HG03520 (cell line): ENCODE measurements around the gene PIN1.

Experiments
- ATAC-seq: cut with Tn5 transposase; IDR thresholded peaks from one replicate; pipeline ENCODE4 v1.9.1; 2021; ENCODE audit warnings: mild to moderate bottlenecking, moderate library complexity; ENCODE audit not compliant: unreplicated experiment

Gene PIN1

DNA sequence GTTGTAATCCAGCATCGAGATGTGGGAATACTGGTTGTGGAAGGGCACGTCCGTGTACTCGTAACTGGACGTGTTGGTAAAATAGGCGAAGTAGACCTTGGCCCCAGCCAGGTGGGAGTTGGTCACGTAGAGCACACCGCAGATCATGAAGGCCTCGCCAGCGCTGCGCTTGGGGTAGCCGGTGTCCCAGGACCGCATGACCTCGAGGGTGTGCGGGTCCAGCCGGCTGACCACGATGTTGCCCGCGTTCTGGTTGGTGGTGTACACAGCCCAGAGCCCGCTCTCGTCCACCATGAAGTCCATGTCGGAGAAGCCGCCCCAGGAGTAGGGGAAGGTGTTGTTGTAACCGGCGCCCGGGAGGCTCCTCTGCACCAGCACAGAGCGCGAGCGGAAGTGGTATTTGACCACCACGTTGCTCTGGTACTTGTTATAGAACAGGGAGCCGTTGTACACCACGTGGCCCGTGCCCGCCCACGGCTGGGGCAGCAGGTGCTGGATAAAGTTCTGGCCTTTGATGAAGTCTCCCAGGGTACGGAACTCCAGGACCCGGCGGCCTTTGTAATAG lies 19.2 kb downstream of the PIN1 start:
- no peak for ATAC-seq

GRCh38 chr19:9856609-9857008 lies 21.5 kb downstream of the PIN1 start:
- no peak for ATAC-seq

GRCh38 chr19:9857076-9857721 lies 22.1 kb downstream of the PIN1 start:
- no peak for ATAC-seq

- ATAC-seq, result no peak
These were observed 23.0 kb downstream of the PIN1 start for GRCh38 chr19:9857920-9858746.

DNA sequence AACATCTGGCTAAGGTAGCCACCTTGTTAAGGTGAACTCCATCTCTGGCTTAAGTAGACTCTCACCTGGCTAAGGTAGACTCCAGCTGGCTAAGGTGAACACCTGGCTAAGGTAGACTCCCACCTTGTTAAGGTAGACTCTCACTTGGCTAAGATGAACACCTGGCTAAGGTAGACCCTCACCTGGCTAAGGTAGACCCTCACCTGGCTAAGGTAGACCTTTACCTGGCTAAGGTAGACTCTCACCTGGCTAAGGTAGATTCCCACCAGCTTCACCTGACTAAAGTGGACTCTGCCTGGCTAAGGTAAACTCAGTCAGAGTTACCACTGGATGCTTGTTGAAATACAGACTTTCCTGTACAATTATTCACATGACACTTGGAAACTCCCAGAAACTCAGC lies 23.6 kb downstream of the PIN1 start:
- no peak for ATAC-seq

- no peak for ATAC-seq
These were observed 25.3 kb downstream of the PIN1 start for GRCh38 chr19:9860407-9860806.

GRCh38 chr19:9861503-9861902 lies 26.4 kb downstream of the PIN1 start:
- no peak for ATAC-seq

DNA sequence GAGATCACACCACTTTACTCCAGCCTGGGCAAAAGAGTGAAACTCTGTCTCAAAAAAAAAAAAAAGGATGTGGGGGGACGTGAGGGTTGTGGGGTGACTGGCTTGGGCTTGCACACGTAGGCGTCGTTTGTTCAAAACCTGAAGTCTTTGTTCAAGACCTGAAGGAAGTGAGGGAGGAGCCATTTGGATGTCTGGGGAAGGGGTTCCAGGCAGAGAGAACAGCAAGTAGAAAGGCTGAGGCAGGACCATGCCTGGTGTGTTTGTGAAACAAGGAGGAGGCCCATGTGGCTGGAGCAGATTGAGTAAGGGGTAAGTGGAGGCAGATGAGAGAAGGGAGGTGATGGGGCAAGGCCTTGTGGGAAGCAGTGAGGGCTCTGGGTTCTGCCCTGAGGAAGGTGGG lies 27.8 kb downstream of the PIN1 start:
- ATAC-seq, result no peak

GRCh38 chr19:9863759-9864158 lies 28.6 kb downstream of the PIN1 start:
- ATAC-seq, result no peak

DNA sequence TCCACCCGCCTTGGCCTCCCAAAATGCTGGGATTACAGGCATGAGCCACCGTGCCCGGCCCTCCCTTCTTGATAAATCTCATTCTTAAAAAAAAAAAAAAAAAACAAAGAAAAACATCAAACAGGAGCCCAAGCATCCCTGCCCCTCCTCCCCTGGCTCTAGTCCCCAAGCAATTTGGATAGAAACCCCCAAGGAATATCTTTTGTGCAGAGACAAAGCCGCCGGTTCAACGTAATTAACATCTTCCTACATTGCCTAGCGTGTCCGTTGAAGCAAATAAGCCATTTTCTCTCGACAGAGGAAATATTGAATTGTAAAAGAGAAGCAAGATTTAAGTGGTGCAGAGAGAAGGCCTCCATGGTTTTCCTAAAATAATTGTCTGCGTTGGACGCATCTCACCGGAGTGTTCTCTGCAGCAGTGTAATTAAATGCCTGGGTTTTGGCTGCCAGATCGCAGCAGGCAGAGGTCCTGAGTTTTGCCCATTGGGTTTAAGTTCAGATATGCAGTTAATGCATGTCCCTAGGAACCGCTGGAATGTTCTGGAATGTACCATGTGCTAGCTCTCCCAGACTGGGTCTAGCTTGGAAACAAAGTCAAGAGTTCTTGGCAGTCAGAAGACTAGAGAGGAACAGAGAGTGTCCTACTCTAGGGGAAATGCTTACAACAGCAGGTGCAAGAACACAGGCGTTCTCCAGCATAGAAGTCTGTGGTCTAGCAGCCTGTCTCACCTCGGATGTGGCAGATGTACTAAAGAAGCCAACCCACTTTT lies 30.8 kb downstream of the PIN1 start:
- ATAC-seq, result no peak

DNA sequence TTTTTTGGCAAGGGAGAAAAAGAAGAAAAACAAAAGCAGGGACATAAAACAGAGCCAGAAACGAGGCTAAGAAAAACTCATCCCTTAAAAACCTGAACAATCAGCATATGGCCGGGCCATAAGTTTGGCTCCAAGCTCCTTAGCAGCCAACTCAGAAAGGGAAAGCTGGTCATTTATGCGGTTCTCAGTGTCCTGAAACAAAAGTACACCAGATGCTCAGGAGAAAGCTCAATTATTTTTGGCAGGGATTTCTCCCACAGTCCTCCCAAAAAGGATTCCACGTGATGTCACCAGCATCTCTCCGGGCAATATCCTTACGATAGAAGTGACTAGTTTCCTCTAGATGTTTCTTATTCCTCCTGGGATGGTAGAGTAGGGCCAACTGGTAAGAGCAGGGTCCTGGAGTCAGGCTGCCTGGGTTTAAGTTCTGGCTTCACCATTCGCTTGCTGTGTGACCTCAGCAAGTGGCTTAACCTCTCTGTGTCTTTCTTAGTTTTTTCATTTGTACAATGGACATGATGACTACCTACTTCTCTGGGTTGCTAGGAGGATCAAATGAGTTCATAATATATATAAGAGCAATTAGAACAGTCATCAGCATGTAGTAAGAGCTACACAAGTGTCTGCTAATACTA lies 34.0 kb downstream of the PIN1 start:
- ATAC-seq, result no peak

- ATAC-seq, result no peak
These were observed 36.7 kb downstream of the PIN1 start for GRCh38 chr19:9871626-9872338.

DNA sequence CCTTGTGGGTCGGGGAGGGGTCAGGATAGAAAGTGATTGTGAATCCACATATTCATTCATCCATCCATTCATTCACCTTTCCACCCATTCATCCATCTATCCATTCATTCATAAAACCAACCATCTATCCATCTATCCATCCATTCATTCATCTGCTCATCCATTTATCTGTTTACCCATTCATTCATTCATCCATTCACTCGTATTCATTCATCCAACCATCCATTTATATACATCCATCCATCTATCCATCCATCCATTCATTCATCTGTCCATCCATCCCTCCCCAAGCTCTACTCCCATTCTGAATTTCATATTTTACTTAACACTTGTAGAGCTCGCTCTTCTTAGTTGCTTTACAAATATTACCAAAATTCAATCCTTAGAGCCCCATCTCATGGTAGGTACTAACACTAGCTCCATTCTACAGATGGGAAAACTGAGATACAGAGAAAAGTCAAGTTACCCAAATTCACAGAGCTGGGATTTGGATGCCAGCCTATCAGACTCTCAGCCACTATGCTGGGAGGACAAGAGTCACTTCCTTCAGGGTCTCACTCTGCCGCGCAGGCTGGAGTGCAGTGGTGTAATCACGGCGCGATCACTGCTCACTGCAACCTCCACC lies 37.6 kb downstream of the PIN1 start:
- no peak for ATAC-seq

DNA sequence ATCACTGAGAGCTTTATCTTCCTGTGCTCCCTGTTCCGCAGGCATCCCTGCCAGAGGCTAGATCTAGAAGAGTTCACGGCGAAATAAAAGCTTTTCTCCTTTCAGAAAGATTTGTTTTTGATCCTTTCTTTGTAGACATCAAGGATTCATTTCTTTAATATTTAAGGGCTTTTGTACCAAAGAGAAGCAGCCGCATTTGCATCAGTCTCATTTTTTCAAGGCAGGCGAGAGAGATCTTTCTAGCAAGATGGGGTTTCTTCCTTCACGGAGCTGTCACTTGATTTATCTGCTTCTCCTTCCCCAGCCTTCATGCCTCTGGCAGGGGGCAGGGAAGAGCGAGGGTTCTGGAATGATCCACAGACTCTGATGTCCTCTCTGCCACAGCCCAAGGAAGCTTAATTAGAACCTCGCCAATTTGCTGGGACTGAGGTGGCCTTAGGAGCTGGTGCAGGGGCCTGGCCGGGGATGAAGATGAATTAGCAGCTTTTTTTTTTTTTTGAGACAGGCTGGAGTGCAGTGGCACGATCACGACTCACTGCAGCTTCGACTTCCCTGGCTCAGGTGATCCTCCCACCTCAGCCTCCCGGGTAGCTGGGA lies 40.0 kb downstream of the PIN1 start:
- no peak for ATAC-seq

GRCh38 chr19:9875796-9876195 lies 40.7 kb downstream of the PIN1 start:
- no peak for ATAC-seq

- no peak for ATAC-seq
These were observed 42.8 kb downstream of the PIN1 start for GRCh38 chr19:9877780-9878510.

DNA sequence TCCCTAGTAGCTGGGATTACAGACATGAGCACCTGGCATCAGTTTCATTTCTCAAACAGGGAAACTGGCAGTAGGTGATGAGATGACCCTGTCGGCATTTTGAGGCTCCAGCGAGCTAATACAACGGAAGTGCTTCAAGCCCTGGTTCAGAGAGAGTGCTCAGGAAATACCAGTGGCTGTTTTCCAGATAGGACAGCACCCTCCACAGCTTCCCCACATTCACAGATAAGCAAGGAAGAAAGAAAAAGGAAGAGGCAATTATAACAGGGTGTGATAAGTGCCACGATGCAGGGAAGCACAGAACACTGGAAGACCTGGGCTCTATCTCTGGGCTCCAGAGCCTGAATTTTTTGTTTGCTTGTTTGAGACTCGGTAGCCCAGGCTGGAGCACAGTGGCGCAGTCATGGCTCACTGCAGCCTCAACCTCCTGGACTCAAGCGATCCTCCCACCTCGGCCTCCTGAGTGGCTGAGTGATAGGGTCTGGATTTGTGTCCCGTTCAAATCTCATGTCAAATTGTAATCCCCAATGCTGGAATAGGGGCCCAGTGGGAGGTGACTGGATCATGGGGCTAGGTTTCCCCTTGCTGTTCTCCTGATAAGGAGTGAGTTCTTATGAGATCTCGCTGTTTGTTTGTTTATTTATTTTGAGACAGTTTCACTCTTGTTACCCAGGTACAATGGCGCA lies 43.5 kb downstream of the PIN1 start:
- no peak for ATAC-seq

DNA sequence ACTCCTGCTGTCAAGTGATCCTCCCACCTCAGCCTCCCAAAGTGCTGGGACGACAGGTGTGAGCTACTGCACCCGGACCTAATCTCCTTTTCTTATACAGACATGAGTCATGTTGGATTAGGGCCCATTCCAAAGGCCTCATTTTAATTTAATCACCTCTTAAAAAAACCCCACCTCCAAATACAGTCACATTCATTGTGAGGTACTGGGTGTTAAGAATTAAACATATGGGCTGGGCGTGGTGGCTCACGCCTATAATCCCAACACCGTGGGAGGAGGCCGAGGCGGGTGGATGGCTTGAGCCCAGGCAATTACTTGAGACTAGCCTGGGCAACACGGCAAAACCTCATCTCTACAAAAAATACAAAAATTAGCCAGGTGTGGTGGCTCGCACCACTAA lies 46.6 kb downstream of the PIN1 start:
- no peak for ATAC-seq
